ENCODE measurements around the gene COLGALT1. TPM values are rescaled to one million over a fixed set of nuclear protein-coding genes. Genes with fewer than 3 reads are reported as not detected.
"Not testable (repeated sequence)": the region's sequence is repeated elsewhere in the genome, so short reads cannot be mapped to it uniquely, and the experiment has no call there.

COLGALT1 gene
- total and polyA plus RNA-seq, 10 of the 15 experiments (the other 5 are each of a cell fraction or from before 2014, with no cell fraction given): 1.2 to 78.8 (median 29.8) TPM

GRCh38 chr19:17517898-17518297 is 37.6 kb upstream of the COLGALT1 start:
- peaks cover 2 to 9% of the 10 kb centered on the region in 2 experiments; a peak in 3 of 4 replicates for H3K36me3 ChIP-seq (ENCODE audit: control insufficient read depth in 2 of 2, insufficient read depth in 2 of 2, low read length in 1 of 2)
- ATAC-seq: no peak
- 100% methylated on average over 1 of the region's 1 CpG for WGBS (ENCODE audit: insufficient coverage, insufficient replicate concordance, low lambda C conversion rate, missing lambda C conversion rate)
- no peak overlapping the region for H3K4me2 ChIP-seq (ENCODE audit: control insufficient read depth, insufficient read depth)
- H3K79me2 ChIP-seq (ENCODE audit: control insufficient read depth, insufficient read depth, low read length): peaks cover 2% of the 10 kb centered on the region; the same call in 1 of the 2 replicates
- no peak overlapping the region for H3K27ac ChIP-seq (ENCODE audit: control insufficient read depth, insufficient read depth)
- TF ChIP-seq MYB (IDR thresholded peaks at IDR 0.05; ENCODE audit: borderline replicate concordance, low read depth, low read length) (no peak), CBX5 (IDR thresholded peaks at IDR 0.05; ENCODE audit: low read depth) (0 out of 2 replicates have a peak, but pooled peaks have one; percentile 31)
- SMC1A ChIA-PET (ENCODE audit: uncharacterized antibody, unreplicated experiment): no interaction called here
- H2AFZ ChIP-seq (ENCODE audit: control insufficient read depth, low read depth, low read length): no peak overlapping the region
- H4K20me1 ChIP-seq (ENCODE audit: control insufficient read depth, insufficient read depth): no peaks in the 10 kb centered on the region
- H3K9me3 ChIP-seq (replicated peaks; ENCODE audit: control insufficient read depth, insufficient read depth, low read length): peaks cover 8% of the 10 kb centered on the region
- no peak overlapping the region for H3K9ac ChIP-seq (ENCODE audit: control insufficient read depth, insufficient read depth, low read length)
- CTCF ChIA-PET: interaction anchor here (0.7 kb wide), 1 partner anchor 87 kb away, joined by 3 read pairs; no protein-coding TSS in a partner anchor
- no peak for FAIRE-seq
- intact Hi-C loops (cut with micrococcal nuclease; ENCODE audit: unreplicated experiment) (no loop called here), in situ Hi-C loops (cut with MboI) (no loop called here)
- POLR2A ChIA-PET: interaction anchor here (1.0 kb wide), 1 partner anchor 10 kb away, joined by 3 read pairs; a partner anchor contains a TSS
- no peaks in the 10 kb centered on the region for H3K27me3 ChIP-seq (replicated peaks in 1 of 2; ENCODE audit: control insufficient read depth in 2 of 2, insufficient read depth in 2 of 2, low read length in 1 of 2)
- no peak for DNase-seq (ENCODE audit: low read depth, low spot score)
- H3K4me3 ChIP-seq: no peak overlapping the region
- RAD21 ChIA-PET (ENCODE audit: unreplicated experiment): no interaction called here
- BruUV-seq (replicated peaks): no TSS peak
- H3K4me1 ChIP-seq (ENCODE audit: control insufficient read depth, insufficient read depth, low read length): peaks cover 8% of the 10 kb centered on the region

DNA sequence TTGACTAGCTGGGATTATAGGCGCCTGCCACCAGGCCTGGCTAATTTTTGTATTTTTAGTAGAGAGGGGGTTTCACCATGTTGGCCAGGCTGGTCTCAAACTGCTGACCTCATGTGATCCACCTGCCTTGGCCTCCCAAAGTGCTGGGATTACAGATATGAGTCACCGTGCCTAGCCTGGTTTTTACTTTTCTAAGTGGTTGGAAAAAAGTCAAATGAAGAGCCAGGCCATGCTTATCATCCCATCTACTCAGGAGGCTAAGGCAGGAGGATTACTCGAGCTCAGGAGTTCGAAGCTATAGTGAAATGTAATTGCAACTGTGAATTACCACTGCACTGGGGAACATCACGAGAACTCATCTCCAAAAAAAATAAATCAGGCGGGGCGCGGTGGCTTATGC is 36.8 kb upstream of the COLGALT1 start:
- H2AFZ ChIP-seq (ENCODE audit: control insufficient read depth, low read depth, low read length); H4K20me1 ChIP-seq (ENCODE audit: control insufficient read depth, insufficient read depth); H3K79me2 ChIP-seq (ENCODE audit: control insufficient read depth, insufficient read depth, low read length); SMC1A ChIA-PET (ENCODE audit: uncharacterized antibody, unreplicated experiment); CTCF ChIA-PET; H3K9ac ChIP-seq (ENCODE audit: control insufficient read depth, insufficient read depth, low read length); H3K27ac ChIP-seq (ENCODE audit: control insufficient read depth, insufficient read depth); ATAC-seq; H3K4me2 ChIP-seq (ENCODE audit: control insufficient read depth, insufficient read depth); H3K27me3 ChIP-seq (replicated peaks in 1 of 2; ENCODE audit: control insufficient read depth in 2 of 2, insufficient read depth in 2 of 2, low read length in 1 of 2); in situ Hi-C loops (cut with MboI); H3K9me3 ChIP-seq (replicated peaks; ENCODE audit: control insufficient read depth, insufficient read depth, low read length); FAIRE-seq; H3K4me3 ChIP-seq; H3K36me3 ChIP-seq (ENCODE audit: control insufficient read depth in 2 of 2, insufficient read depth in 2 of 2, low read length in 1 of 2); intact Hi-C loops (cut with micrococcal nuclease; ENCODE audit: unreplicated experiment); DNase-seq (ENCODE audit: low read depth, low spot score); BruUV-seq (replicated peaks); RAD21 ChIA-PET (ENCODE audit: unreplicated experiment): not testable (repeated sequence)
- WGBS (ENCODE audit: insufficient coverage, insufficient replicate concordance, low lambda C conversion rate, missing lambda C conversion rate): 68% methylated on average over 8 of the region's 8 CpGs
- POLR2A ChIA-PET: interaction anchor here (1.0 kb wide), 1 partner anchor 9 kb away, joined by 3 read pairs; a partner anchor contains a TSS
- peaks cover 14% of the 10 kb centered on the region for H3K4me1 ChIP-seq (ENCODE audit: control insufficient read depth, insufficient read depth, low read length)

Data from GM12878 (cell line).